Peyer's patch (tissue), 4 donors: Measurements from ENCODE around the gene ARHGAP27.

Source experiments
- POLR2A ChIP-seq, 2 donors: fragments of 450-650 bp; IDR thresholded peaks; one replicate each; pipeline ENCODE4 v1.5.1; 2017; ENCODE audit warnings: antibody characterized with exemption in 2 of 2, mild to moderate bottlenecking in 2 of 2, moderate library complexity in 2 of 2
- TF ChIP-seq, protein P1 (sequence below), 6 experiments: fragments of 450-650 bp in 4 of 6; fragments of 200-600 bp in 2 of 6; sonication (generic) in 1 of 6; IDR thresholded peaks; one replicate each; pipeline ENCODE4 v1.5.1; 2017 to 2019; ENCODE audit warnings: antibody characterized with exemption in 6 of 6, mild to moderate bottlenecking in 3 of 6, moderate library complexity in 1 of 6

DNA sequence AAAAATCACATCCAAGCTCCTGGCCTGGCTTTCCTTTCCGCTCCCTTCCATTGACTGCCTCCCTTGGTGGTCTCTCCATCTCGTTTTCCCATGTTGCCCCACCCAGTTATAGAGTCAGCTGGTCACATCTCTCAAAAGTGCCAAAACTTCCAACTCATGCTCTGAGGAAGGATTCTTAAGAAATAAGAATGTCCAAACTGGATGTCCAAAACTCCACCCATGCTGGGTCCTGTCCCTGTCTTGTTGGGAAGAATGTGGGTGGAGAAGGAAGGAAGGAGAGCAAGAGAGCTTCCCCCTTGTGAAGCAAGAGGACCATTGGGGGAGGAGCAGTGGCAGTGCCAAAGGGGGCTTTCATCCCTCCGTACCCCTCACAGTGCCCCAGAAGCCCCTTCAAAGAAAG, 71.2 kb downstream of the ARHGAP27 start:
- TF ChIP-seq, protein P1, sequence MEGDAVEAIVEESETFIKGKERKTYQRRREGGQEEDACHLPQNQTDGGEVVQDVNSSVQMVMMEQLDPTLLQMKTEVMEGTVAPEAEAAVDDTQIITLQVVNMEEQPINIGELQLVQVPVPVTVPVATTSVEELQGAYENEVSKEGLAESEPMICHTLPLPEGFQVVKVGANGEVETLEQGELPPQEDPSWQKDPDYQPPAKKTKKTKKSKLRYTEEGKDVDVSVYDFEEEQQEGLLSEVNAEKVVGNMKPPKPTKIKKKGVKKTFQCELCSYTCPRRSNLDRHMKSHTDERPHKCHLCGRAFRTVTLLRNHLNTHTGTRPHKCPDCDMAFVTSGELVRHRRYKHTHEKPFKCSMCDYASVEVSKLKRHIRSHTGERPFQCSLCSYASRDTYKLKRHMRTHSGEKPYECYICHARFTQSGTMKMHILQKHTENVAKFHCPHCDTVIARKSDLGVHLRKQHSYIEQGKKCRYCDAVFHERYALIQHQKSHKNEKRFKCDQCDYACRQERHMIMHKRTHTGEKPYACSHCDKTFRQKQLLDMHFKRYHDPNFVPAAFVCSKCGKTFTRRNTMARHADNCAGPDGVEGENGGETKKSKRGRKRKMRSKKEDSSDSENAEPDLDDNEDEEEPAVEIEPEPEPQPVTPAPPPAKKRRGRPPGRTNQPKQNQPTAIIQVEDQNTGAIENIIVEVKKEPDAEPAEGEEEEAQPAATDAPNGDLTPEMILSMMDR (IDR thresholded peaks at IDR 0.05): no peak
- no peak for TF ChIP-seq POLR2A (IDR thresholded peaks at IDR 0.05)
